ENCODE results near the gene SLCO1B3. TPM values are rescaled to one million over a fixed set of nuclear protein-coding genes. Genes with fewer than 3 reads are reported as not detected.
A peak's percentile ranks its signal among the peaks of the same experiment; 100 is the strongest.

SLCO1B3 gene
- total and polyA plus RNA-seq, 3 experiments from 2014 or later, result not detected

DNA sequence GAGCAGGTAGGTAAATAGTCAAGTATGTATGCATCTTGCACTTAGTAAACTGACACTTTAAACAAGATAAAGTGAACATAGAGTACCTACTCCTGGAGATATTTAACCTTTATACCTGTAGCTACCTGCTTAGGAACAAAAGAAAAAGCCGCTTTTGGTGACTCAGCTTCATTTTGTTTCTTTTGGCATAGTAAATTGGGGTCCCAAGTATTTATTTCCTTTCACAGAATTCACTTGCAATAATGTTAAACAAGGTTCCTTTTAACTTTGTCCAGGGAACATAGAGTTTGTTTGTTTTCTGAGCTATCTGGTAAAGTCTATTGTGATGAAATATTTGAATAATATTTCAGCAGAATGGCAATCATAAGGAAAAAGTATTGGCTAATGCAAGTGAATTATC lies 20.0 kb downstream of the SLCO1B3 start:
- Mint-ChIP-seq H3K36me3 (no peaks in the 10 kb centered on the region), H3K27ac (no peak overlapping the region), H3K4me3 (no peak overlapping the region), H3K27me3 (peaks cover 0 to 4% of the 10 kb centered on the region in 2 donors), H3K9me3 (peaks cover 0 to 2% (median 0%) of the 10 kb centered on the region in 5 donors), H3K4me1 (no peaks in the 10 kb centered on the region)
- Histone ChIP-seq H3K9me3 (ENCODE audit: low read length) (no peaks in the 10 kb centered on the region), H3K27ac (ENCODE audit: low read depth, low read length) (no peak overlapping the region), H3K27me3 (ENCODE audit: insufficient read depth, low read length, poor library complexity, severe bottlenecking) (no peaks in the 10 kb centered on the region), H3K4me1 (ENCODE audit: insufficient read depth, low read length) (no peaks in the 10 kb centered on the region), H3K4me3 (ENCODE audit: low read length) (no peak overlapping the region), H3K36me3 (ENCODE audit: insufficient read depth, low read length) (no peaks in the 10 kb centered on the region)
- DNase-seq, result no peak
- ChIA-PET POLR2A (no interaction called here), CTCF (no interaction called here)

DNA sequence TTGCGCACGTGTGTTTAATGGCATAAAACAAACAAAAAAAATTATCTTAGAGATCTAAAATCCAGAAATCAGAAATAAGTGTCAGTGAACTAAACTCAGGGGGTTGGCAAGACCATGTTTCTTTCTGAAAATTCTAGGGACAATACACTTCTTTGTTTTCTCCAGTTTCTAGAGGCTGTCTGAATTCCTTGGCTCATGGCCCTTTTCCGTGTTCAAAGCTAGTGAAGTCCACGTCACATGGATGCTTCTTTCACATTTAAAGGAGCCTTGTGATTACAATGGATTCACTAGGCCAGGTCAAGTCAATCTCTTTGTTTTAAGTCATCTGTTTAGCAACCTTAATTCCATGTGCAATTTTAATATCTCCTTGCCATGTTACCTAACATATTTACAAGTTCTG lies 22.4 kb downstream of the SLCO1B3 start:
- peaks cover 0 to 2% (median 0%) of the 10 kb centered on the region in 5 donors for H3K9me3 Mint-ChIP-seq
- DNase-seq, result no peak
- H3K27ac ChIP-seq (ENCODE audit: low read depth, low read length), result no peak overlapping the region
- no peaks in the 10 kb centered on the region for H3K4me1 Mint-ChIP-seq
- H3K27me3 ChIP-seq (ENCODE audit: insufficient read depth, low read length, poor library complexity, severe bottlenecking), result no peaks in the 10 kb centered on the region
- ChIA-PET POLR2A (no interaction called here), CTCF (interaction anchor here (1.0 kb wide), 1 partner anchor 10 kb away, joined by 3 read pairs; no protein-coding TSS in a partner anchor)
- no peaks in the 10 kb centered on the region for H3K9me3 ChIP-seq (ENCODE audit: low read length)
- H3K4me1 ChIP-seq (ENCODE audit: insufficient read depth, low read length), result no peaks in the 10 kb centered on the region
- no peak overlapping the region for H3K4me3 ChIP-seq (ENCODE audit: low read length)
- H3K36me3 ChIP-seq (ENCODE audit: insufficient read depth, low read length), result no peaks in the 10 kb centered on the region
- no peaks in the 10 kb centered on the region for H3K36me3 Mint-ChIP-seq
- H3K4me3 Mint-ChIP-seq, result no peak overlapping the region
- H3K27ac Mint-ChIP-seq, result no peak overlapping the region
- H3K27me3 Mint-ChIP-seq, result no peaks in the 10 kb centered on the region

DNA sequence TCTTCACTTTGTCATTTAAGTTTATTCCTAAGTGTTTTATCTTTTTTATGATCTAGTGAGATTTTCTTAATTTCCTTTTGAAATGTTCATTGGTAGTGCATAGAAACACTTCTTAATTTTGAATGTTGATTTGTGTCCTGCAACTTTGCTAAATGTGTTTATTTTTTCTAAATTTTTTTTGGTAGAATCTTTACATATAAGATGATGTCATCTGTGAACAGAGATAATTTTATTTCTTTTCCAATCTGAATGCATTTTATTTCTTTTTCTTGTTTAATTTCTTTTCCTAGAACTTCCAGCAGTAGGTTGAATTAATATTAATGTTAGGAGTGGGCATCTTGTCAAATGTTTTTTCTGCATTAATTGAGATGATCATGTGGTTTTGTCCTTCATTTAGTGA lies 42.1 kb downstream of the SLCO1B3 start:
- H3K27me3 ChIP-seq (ENCODE audit: insufficient read depth, low read length, poor library complexity, severe bottlenecking), result no peaks in the 10 kb centered on the region
- no peak overlapping the region for H3K27ac Mint-ChIP-seq
- ChIA-PET CTCF (no interaction called here), POLR2A (no interaction called here)
- no peak overlapping the region for H3K4me3 Mint-ChIP-seq
- peaks cover 2 to 22% (median 5%) of the 10 kb centered on the region in 5 donors for H3K9me3 Mint-ChIP-seq
- H3K27me3 Mint-ChIP-seq, result no peaks in the 10 kb centered on the region
- no peaks in the 10 kb centered on the region for H3K4me1 ChIP-seq (ENCODE audit: insufficient read depth, low read length)
- no peaks in the 10 kb centered on the region for H3K9me3 ChIP-seq (ENCODE audit: low read length)
- H3K27ac ChIP-seq (ENCODE audit: low read depth, low read length), result no peak overlapping the region
- DNase-seq, result no peak
- H3K4me1 Mint-ChIP-seq, result no peaks in the 10 kb centered on the region
- no peak overlapping the region for H3K4me3 ChIP-seq (ENCODE audit: low read length)
- H3K36me3 Mint-ChIP-seq, result no peaks in the 10 kb centered on the region
- no peaks in the 10 kb centered on the region for H3K36me3 ChIP-seq (ENCODE audit: insufficient read depth, low read length)

DNA sequence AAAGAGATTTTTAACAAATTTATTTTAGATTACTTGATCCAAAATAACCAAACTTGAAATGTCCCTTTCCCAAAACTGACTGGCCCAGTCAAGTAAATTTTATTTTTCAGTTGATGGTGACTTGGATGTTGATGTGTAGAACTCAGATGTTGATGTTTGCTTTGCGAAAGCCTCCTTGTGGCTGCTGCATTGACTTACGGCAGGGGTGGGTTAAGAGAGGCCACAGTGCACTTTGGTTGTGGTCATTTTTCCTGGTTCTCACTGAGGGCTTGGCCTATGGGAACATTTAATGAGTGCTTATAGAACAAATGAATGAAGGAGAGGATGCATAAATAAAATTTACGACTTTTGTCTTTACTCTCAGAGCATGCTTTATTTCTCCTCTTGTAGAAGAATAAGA lies 52.6 kb downstream of the SLCO1B3 start:
- no peaks in the 10 kb centered on the region for H3K36me3 ChIP-seq (ENCODE audit: insufficient read depth, low read length)
- POLR2A ChIA-PET, result no interaction called here
- no peaks in the 10 kb centered on the region for H3K27me3 ChIP-seq (ENCODE audit: insufficient read depth, low read length, poor library complexity, severe bottlenecking)
- no peak overlapping the region for H3K27ac ChIP-seq (ENCODE audit: low read depth, low read length)
- no peaks in the 10 kb centered on the region for H3K36me3 Mint-ChIP-seq
- no peak for DNase-seq
- CTCF ChIA-PET, result no interaction called here
- no peaks in the 10 kb centered on the region for H3K4me1 ChIP-seq (ENCODE audit: insufficient read depth, low read length)
- H3K4me3 ChIP-seq (ENCODE audit: low read length), result no peak overlapping the region
- no peaks in the 10 kb centered on the region for H3K4me1 Mint-ChIP-seq
- H3K27ac Mint-ChIP-seq, result no peak overlapping the region
- H3K9me3 Mint-ChIP-seq, result no peaks in the 10 kb centered on the region
- no peak overlapping the region for H3K4me3 Mint-ChIP-seq
- H3K9me3 ChIP-seq (ENCODE audit: low read length), result no peaks in the 10 kb centered on the region
- no peaks in the 10 kb centered on the region for H3K27me3 Mint-ChIP-seq

DNA sequence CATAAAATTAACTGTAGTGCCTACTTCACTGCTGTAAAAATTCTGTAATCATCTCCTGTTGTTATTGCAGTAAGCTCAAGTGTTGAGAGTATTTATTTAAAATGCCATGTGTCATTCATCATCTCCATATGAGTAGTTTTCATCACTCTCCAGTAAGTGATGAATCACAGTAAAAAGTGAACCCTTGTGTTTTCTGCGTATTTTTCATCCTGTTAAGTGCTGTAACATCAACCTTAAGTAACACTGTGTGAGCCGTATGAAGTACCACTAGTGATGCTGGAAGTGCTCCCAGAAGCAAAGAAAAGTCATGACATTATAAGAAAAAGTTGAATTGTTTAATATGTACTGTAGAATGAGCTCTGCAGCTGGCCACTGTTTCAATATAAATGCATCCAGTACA lies 55.4 kb downstream of the SLCO1B3 start:
- ChIA-PET CTCF (no interaction called here), POLR2A (no interaction called here)
- no peaks in the 10 kb centered on the region for H3K4me1 Mint-ChIP-seq
- H3K4me3 Mint-ChIP-seq, result no peak overlapping the region
- no peaks in the 10 kb centered on the region for H3K27me3 ChIP-seq (ENCODE audit: insufficient read depth, low read length, poor library complexity, severe bottlenecking)
- no peak overlapping the region for H3K4me3 ChIP-seq (ENCODE audit: low read length)
- no peak overlapping the region for H3K27ac ChIP-seq (ENCODE audit: low read depth, low read length)
- no peaks in the 10 kb centered on the region for H3K4me1 ChIP-seq (ENCODE audit: insufficient read depth, low read length)
- DNase-seq, result no peak
- no peaks in the 10 kb centered on the region for H3K36me3 Mint-ChIP-seq
- H3K27ac Mint-ChIP-seq, result no peak overlapping the region
- H3K36me3 ChIP-seq (ENCODE audit: insufficient read depth, low read length), result no peaks in the 10 kb centered on the region
- H3K9me3 Mint-ChIP-seq, result peaks cover 0 to 5% (median 2%) of the 10 kb centered on the region in 5 donors
- H3K9me3 ChIP-seq (ENCODE audit: low read length), result no peaks in the 10 kb centered on the region
- H3K27me3 Mint-ChIP-seq, result no peaks in the 10 kb centered on the region

DNA sequence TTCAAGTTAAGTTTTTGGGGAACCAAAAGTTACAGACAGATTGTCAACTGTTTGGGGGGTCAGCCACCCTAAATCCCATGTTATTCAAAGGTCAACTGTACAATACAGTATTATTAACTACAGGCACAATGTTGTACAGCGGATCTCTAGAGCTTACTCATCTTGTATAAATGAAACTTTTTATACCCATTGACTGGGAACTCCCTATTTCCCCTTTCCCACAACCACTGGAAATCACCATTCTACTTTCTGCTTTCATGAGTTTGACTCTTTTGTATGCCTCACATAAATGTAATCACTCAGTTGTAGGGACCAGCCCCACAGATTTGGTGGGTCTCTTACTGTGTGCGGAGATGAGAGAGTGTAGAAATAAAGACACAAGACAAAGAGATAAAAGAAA lies 57.8 kb downstream of the SLCO1B3 start:
- no peak overlapping the region for H3K27ac Mint-ChIP-seq
- Histone ChIP-seq H3K36me3 (ENCODE audit: insufficient read depth, low read length) (no peaks in the 10 kb centered on the region), H3K4me1 (ENCODE audit: insufficient read depth, low read length) (no peaks in the 10 kb centered on the region), H3K4me3 (ENCODE audit: low read length) (no peak overlapping the region), H3K9me3 (ENCODE audit: low read length) (no peaks in the 10 kb centered on the region), H3K27me3 (ENCODE audit: insufficient read depth, low read length, poor library complexity, severe bottlenecking) (no peaks in the 10 kb centered on the region), H3K27ac (ENCODE audit: low read depth, low read length) (no peak overlapping the region)
- no peak for DNase-seq
- H3K4me1 Mint-ChIP-seq, result no peaks in the 10 kb centered on the region
- H3K27me3 Mint-ChIP-seq, result no peaks in the 10 kb centered on the region
- peaks cover 0 to 5% (median 2%) of the 10 kb centered on the region in 5 donors for H3K9me3 Mint-ChIP-seq
- no peaks in the 10 kb centered on the region for H3K36me3 Mint-ChIP-seq
- ChIA-PET CTCF (no interaction called here), POLR2A (no interaction called here)
- H3K4me3 Mint-ChIP-seq, result no peak overlapping the region

DNA sequence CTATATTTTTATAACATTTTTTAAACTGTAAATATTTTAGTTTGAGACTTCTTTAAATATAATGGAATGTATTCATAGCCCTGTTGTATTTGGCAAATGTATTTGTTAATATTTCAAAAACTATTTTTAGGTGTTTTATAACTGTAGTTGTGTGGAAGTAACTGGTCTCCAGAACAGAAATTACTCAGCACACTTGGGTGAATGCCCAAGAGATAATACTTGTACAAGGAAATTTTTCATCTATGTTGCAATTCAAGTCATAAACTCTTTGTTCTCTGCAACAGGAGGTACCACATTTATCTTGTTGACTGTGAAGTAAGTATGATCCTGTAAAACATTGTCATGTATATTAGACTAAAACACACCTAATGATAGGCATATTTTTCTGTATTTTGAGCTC lies 72.8 kb downstream of the SLCO1B3 start:
- H3K27ac Mint-ChIP-seq, result no peak overlapping the region
- no peaks in the 10 kb centered on the region for H3K27me3 ChIP-seq (ENCODE audit: insufficient read depth, low read length, poor library complexity, severe bottlenecking)
- ChIA-PET CTCF (no interaction called here), POLR2A (no interaction called here)
- H3K36me3 ChIP-seq (ENCODE audit: insufficient read depth, low read length), result no peaks in the 10 kb centered on the region
- H3K36me3 Mint-ChIP-seq, result no peaks in the 10 kb centered on the region
- no peak overlapping the region for H3K4me3 ChIP-seq (ENCODE audit: low read length)
- no peak for DNase-seq
- no peaks in the 10 kb centered on the region for H3K4me1 ChIP-seq (ENCODE audit: insufficient read depth, low read length)
- H3K4me1 Mint-ChIP-seq, result no peaks in the 10 kb centered on the region
- H3K9me3 Mint-ChIP-seq, result peaks cover 0 to 5% (median 0%) of the 10 kb centered on the region in 5 donors
- H3K9me3 ChIP-seq (ENCODE audit: low read length), result no peaks in the 10 kb centered on the region
- no peaks in the 10 kb centered on the region for H3K27me3 Mint-ChIP-seq
- no peak overlapping the region for H3K4me3 Mint-ChIP-seq
- H3K27ac ChIP-seq (ENCODE audit: low read depth, low read length), result no peak overlapping the region

DNA sequence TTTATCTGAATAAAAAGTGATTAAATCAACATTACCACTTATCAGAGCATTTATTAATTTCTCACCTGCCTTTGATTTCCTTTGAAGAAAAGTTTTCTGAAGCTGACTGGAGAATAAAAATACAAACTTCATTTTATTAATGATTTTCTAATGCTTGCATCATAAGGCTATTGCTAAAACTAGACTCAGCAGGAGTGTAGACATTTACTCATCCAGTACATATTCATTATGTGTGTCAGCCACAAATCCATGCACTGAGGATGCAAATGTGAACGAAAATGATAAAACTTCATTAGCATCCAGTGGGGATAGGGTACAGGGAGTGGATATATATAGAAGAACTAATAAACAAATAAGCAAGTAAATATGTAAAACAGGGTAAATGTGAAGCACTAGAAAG lies 74.6 kb downstream of the SLCO1B3 start:
- Histone ChIP-seq H3K27ac (ENCODE audit: low read depth, low read length) (no peak overlapping the region), H3K4me1 (ENCODE audit: insufficient read depth, low read length) (no peaks in the 10 kb centered on the region), H3K9me3 (ENCODE audit: low read length) (no peaks in the 10 kb centered on the region), H3K36me3 (ENCODE audit: insufficient read depth, low read length) (no peaks in the 10 kb centered on the region), H3K4me3 (ENCODE audit: low read length) (no peak overlapping the region), H3K27me3 (ENCODE audit: insufficient read depth, low read length, poor library complexity, severe bottlenecking) (no peaks in the 10 kb centered on the region)
- ChIA-PET CTCF (no interaction called here), POLR2A (no interaction called here)
- no peak overlapping the region for H3K4me3 Mint-ChIP-seq
- no peaks in the 10 kb centered on the region for H3K36me3 Mint-ChIP-seq
- no peaks in the 10 kb centered on the region for H3K27me3 Mint-ChIP-seq
- no peak for DNase-seq
- H3K9me3 Mint-ChIP-seq, result peaks cover 0 to 15% (median 4%) of the 10 kb centered on the region in 5 donors
- no peak overlapping the region for H3K27ac Mint-ChIP-seq
- H3K4me1 Mint-ChIP-seq, result no peaks in the 10 kb centered on the region

DNA sequence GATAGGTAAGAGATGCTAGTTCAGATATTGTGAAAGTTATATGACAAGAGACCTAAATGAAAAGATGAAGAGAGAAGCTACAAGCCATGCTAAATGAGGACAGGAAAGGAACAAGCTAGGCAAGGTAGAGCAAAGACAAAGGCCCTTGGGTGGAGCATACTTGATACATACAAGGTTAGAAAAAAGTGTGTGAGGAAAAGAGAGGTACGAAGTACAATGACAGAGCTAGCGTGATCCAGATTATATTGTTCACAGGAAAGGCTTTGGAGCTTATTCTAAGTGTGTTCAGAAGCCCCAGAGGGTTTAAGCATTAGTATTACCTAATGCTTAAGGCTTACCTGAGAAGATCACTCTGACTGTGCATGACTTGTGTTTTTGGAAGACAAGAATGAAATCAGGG lies 75.0 kb downstream of the SLCO1B3 start:
- Mint-ChIP-seq H3K27me3 (no peaks in the 10 kb centered on the region), H3K4me3 (no peak overlapping the region), H3K4me1 (no peaks in the 10 kb centered on the region), H3K36me3 (no peaks in the 10 kb centered on the region), H3K27ac (peak overlapping the region in 1 of 8 donors; percentile 83), H3K9me3 (peaks cover 0 to 14% (median 4%) of the 10 kb centered on the region in 5 donors)
- no peaks in the 10 kb centered on the region for H3K36me3 ChIP-seq (ENCODE audit: insufficient read depth, low read length)
- no peaks in the 10 kb centered on the region for H3K4me1 ChIP-seq (ENCODE audit: insufficient read depth, low read length)
- DNase-seq, result no peak
- no peak overlapping the region for H3K27ac ChIP-seq (ENCODE audit: low read depth, low read length)
- H3K4me3 ChIP-seq (ENCODE audit: low read length), result no peak overlapping the region
- no peaks in the 10 kb centered on the region for H3K9me3 ChIP-seq (ENCODE audit: low read length)
- CTCF ChIA-PET, result no interaction called here
- H3K27me3 ChIP-seq (ENCODE audit: insufficient read depth, low read length, poor library complexity, severe bottlenecking), result no peaks in the 10 kb centered on the region
- POLR2A ChIA-PET, result no interaction called here

Data from CD8-positive, alpha-beta memory T cell (primary cell).